Measurements from ENCODE around the gene KCTD15.

Gene KCTD15

DNA sequence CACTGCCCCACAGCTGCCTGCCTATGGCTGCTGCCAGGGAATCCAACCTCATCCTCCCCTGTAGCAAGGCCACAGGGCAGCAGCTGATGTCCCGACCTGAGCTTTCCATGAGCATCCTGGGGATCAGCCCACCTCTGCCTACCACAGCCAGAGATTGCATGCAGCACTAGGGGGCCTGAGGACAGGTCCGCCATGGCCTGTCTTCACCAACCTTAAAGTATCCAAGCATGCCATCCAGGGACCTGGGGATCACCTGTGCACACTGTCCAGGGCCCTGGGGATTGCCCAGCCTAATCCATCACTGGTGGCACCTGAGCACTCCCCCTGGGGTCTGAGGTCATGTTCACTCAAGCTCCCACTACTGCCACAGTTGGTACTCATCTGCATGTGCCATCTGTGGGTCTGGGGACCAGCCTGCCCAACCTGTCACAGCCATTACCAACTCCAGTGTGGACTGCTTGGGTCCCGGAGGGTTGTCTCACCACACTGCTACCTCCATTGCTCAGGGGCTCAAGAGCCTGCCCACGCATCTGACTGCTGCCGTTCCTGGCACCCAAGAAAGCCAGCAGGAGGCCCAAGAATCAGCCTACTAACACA is 53.0 kb downstream of the KCTD15 start:
- DNase-seq (ENCODE audit: low read depth in 3 of 3, low spot score in 1 of 3), result no peak

DNA sequence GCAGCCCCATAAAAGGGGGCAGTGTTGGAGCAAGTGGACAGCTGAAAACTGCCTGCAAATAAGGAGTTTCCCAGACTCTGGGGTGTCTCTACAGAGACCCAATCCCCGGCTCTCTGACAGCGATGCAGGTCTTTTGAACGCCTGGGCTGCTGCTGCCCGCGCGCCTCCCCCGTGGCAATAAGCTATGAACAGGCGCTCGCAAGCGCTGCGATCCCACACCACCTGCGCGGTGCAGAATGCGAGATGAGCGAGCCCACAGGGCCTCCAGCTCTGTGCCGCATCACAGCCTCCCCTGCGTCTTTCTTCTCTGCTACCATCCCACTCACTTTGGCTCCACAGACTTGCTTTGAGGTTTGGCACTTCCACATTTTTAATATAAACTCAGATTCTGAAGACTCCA is 62.3 kb downstream of the KCTD15 start:
- no peak for DNase-seq (ENCODE audit: low read depth in 3 of 3, low spot score in 1 of 3)

- DNase-seq (ENCODE audit: low read depth in 3 of 3, low spot score in 1 of 3), result no peak
Measured at GRCh38 chr19:33860312-33861090, 63.8 kb downstream of the KCTD15 start.

- DNase-seq (ENCODE audit: low read depth in 3 of 3, low spot score in 1 of 3), result no peak
Measured at GRCh38 chr19:33861950-33862349, 65.3 kb downstream of the KCTD15 start.

DNA sequence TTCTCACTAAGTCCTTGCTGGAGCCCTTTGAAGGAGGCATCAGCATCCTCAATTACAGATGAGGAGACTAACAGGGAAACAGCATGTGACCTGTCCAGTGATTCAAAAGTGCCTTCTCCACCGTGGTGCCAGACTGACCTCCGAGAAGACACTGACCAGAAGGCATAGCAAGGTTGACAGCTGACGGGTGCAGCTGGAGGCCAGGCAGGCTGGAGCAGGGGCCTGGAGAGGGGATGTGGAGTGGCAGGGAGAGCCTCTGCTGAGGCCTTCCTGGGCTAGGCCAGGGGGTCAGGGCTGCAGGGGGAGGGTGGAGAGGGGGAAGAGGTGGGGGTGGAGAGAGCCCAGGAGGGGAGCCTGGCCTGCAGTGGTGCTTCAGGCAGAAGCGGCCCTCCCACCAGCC is 66.3 kb downstream of the KCTD15 start:
- DNase-seq (ENCODE audit: low read depth in 3 of 3, low spot score in 1 of 3), result no peak

DNA sequence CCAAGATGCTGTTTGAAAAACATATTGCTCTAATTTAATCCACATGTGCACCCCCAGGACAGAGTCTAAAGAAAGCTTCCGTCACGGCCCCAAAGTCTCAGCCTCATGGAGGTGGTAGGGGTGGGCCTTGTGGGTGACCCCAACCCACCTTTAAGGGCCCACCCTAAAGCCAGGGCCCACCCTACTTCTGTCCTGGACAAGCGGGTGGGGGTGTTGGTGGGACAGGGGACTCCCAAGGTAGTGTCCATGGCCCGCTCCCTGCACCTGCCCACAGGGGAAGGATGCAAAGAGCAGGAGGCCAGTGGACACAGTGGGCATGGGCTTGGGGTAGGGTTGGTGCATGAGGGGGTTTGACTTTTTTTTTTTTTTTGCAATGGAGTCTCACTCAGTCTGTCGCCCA is 66.8 kb downstream of the KCTD15 start:
- DNase-seq (ENCODE audit: low read depth in 3 of 3, low spot score in 1 of 3), result no peak

GRCh38 chr19:33864311-33864850 is 67.7 kb downstream of the KCTD15 start:
- DNase-seq (ENCODE audit: low read depth in 3 of 3, low spot score in 1 of 3), result no peak

- DNase-seq (ENCODE audit: low read depth in 3 of 3, low spot score in 1 of 3), result no peak
Measured at GRCh38 chr19:33865306-33865705, 68.6 kb downstream of the KCTD15 start.
